Psoas muscle (tissue), 8 donors: ENCODE results near the gene PDAP1. TPM values are rescaled to one million over a fixed set of nuclear protein-coding genes. Genes with fewer than 3 reads are reported as not detected.
"Not testable (repeated sequence)": the region's sequence is repeated elsewhere in the genome, so short reads cannot be mapped to it uniquely, and the experiment has no call there.

Experiments used
- ATAC-seq, 4 donors: fragments of 200-7000 bp; cut with Tn5 transposase; one replicate each; pipeline ENCODE4 v1.9.1; 2020; ENCODE audit warnings: moderate library complexity in 3 of 4, mild to moderate bottlenecking in 2 of 4
- DNase-seq, 2 donors: peaks; one replicate each; pipeline ENCODE4 v3.0.0-alpha.2; 2020
- H3K27ac ChIP-seq: fragments of 200-600 bp; one replicate; pipeline ENCODE4 v1.8.0; 2022
- H3K27me3 ChIP-seq, 3 donors: fragments of 200-600 bp in 1 of 3; one replicate each; pipeline versions ENCODE4 v1.6.1 to v1.8.0; 2013 to 2022; ENCODE audit warnings: low read length in 2 of 3, mild to moderate bottlenecking in 2 of 3, moderate library complexity in 1 of 3; ENCODE audit not compliant: insufficient read depth in 3 of 3
- H3K36me3 ChIP-seq, 2 donors: fragments of 200-600 bp in 1 of 2; one replicate each; pipeline versions ENCODE4 v1.6.1 to v1.8.0; 2013 to 2022; ENCODE audit warnings: low read depth in 1 of 2, mild to moderate bottlenecking in 1 of 2, moderate library complexity in 1 of 2; ENCODE audit not compliant: insufficient read depth in 1 of 2
- H3K4me1 ChIP-seq: fragments of 200-600 bp; one replicate; pipeline ENCODE4 v1.8.0; 2022
- H3K4me3 ChIP-seq: fragments of 200-600 bp; one replicate; pipeline ENCODE4 v1.8.0; 2022; ENCODE audit warnings: mild to moderate bottlenecking
- H3K9me3 ChIP-seq: fragments of 200-600 bp; one replicate; pipeline ENCODE4 v1.8.0; 2022
- CTCF ChIP-seq: fragments of 200-600 bp; IDR thresholded peaks from one replicate; pipeline ENCODE4 v1.8.0; 2022; ENCODE audit warnings: antibody characterized with exemption
- WGBS, 3 donors: extraction: QIAGEN DNeasy Blood & Tissue Kit; methylation state at CpG; one replicate each; pipeline versions ENCODE4 v1.1.6 to v1.1.7; 2013; 5-methylcytosine and 5-hydroxymethylcytosine counted together
- intact Hi-C, 2 donors: fragments of 100-400 bp; cut with DNase I; formaldehyde crosslinking; loops; one replicate each; pipeline versions ENCODE4 v1.11.0 to v1.14.2; 2022
- polyA plus RNA-seq, 3 donors: library from polyadenylated mRNA; stranded (reverse); fragments of 200-250 nt; gene quantifications; one replicate each; pipeline ENCODE4 v1.2.3, GENCODE V29; 2013
- total RNA-seq, 4 donors: library from RNA; stranded (reverse); fragmentation: NEBNext Ultra II Directional in 2 of 4; extraction: Animal tissue kit (Norgen Biotek cat#: 25700) in 2 of 4; gene quantifications; one replicate each; pipeline versions ENCODE4 v1.2.1 to v1.2.4, GENCODE V29; 2021 to 2023
- donor health status: healthy with polysubstance abuse.
- donor health status: DM: no; HTN: no; CAD: no; lungs with moderate emphysema.
- donor health status: Bipolar disorder and iron deficiency.
- donor health status: healthy.
- donor health status: DM: yes; HTN: yes; CAD: no.
- donor health status: DM: no; HTN: no; CAD: no.
- donor health status: DM: no; HTN: no; CAD: no.
- donor health status: DM: yes; HTN: yes; CAD: no.

The PDAP1 gene
- total and polyA plus RNA-seq, 7 donors: 131 to 437 (median 174) TPM

- Histone ChIP-seq H3K4me1 (peaks cover 31% of the 10 kb centered on the region), H3K9me3 (no peaks in the 10 kb centered on the region), H3K27ac (peak within 1 kb of the TSS; percentile 91), H3K27me3 (no peaks in the 10 kb centered on the region), H3K36me3 (peaks cover 6 to 32% of the 10 kb centered on the region in 2 donors), H3K4me3 (peak within 1 kb of the TSS; percentile 89)
- intact Hi-C loops: no loop called here
- ATAC-seq (peak; percentile 96 to 98 (median 98)), DNase-seq (peak; percentile 97 to 99)
- 0 to 1% (median 1%) methylated on average over 51 to 89 of the region's 89 CpGs for WGBS, 3 donors
- TF ChIP-seq CTCF: no peak
These were observed 30.4 kb upstream of the PDAP1 start, which contains the start of the genes CPSF4 and PTCD1 for GRCh38 chr7:99438573-99439480. CPSF4 (plus strand) TSS chr7:99438943; CDS start chr7:99439083, 140 bp downstream. PTCD1 (minus strand) TSS chr7:99438798; CDS start chr7:99435242, 3,556 bp downstream.

- WGBS, 3 donors: 16% methylated on average over 20 of the region's 20 CpGs
- intact Hi-C loops: no loop called here
These were observed 29.7 kb upstream of the PDAP1 start for GRCh38 chr7:99437946-99438572.

GRCh38 chr7:99433158-99433557, 24.8 kb upstream of the PDAP1 start:
- Histone ChIP-seq H3K36me3 (peaks cover 6 to 74% of the 10 kb centered on the region in 2 donors), H3K9me3 (no peaks in the 10 kb centered on the region), H3K4me3 (no peak overlapping the region), H3K27me3 (no peaks in the 10 kb centered on the region), H3K27ac (no peak overlapping the region), H3K4me1 (peaks cover 8% of the 10 kb centered on the region)
- WGBS, 3 donors: 94 to 98% (median 94%) methylated on average over 9 of the region's 9 CpGs
- DNase-seq: no peak
- no peak for ATAC-seq
- TF ChIP-seq CTCF: no peak
- intact Hi-C loops: no loop called here

More at GRCh38 chr7:99437946-99438572, 29.7 kb upstream of the PDAP1 start:
- Histone ChIP-seq H3K4me3 (peak overlapping the region; percentile 89), H3K36me3 (peaks cover 6 to 32% of the 10 kb centered on the region in 2 donors), H3K4me1 (peaks cover 30% of the 10 kb centered on the region), H3K27me3 (no peaks in the 10 kb centered on the region), H3K9me3 (no peaks in the 10 kb centered on the region), H3K27ac (peak overlapping the region; percentile 91)
- DNase-seq (no peak), ATAC-seq (peak; percentile 25 to 50 (median 26))
- no peak for TF ChIP-seq CTCF

GRCh38 chr7:99431756-99432540, 23.6 kb upstream of the PDAP1 start:
- peaks cover 6 to 78% of the 10 kb centered on the region in 2 donors for H3K36me3 ChIP-seq
- H3K27ac ChIP-seq, ATAC-seq, H3K27me3 ChIP-seq, H3K4me1 ChIP-seq, intact Hi-C loops, H3K9me3 ChIP-seq, DNase-seq, H3K4me3 ChIP-seq: not testable (repeated sequence)
- 92 to 94% (median 93%) methylated on average over 13 of the region's 13 CpGs for whole genome bisulfite sequencing, 3 donors
